Spleen (tissue), 11 donors: ENCODE data around the gene VPS4A. TPM values are rescaled to one million over a fixed set of nuclear protein-coding genes. Genes with fewer than 3 reads are reported as not detected.

Experiments used
- DNase-seq: peaks from one replicate; pipeline ENCODE4 v3.0.0-alpha.2; 2020
- H3K27ac ChIP-seq, 8 donors: fragments of 200-600 bp; sonication (generic) in 7 of 8; 1 replicate in 4 of 8; 2 replicates in 4 of 8; pipeline versions ENCODE4 v1.5.0 to v1.8.0; 2016 to 2021; ENCODE audit warnings: inconsistent platforms in 4 of 8, mild to moderate bottlenecking in 4 of 8, moderate library complexity in 1 of 8
- H3K27me3 ChIP-seq, 7 donors: fragments of 200-600 bp; sonication (generic) in 6 of 7; replicated peaks in 1 of 7; 1 replicate in 4 of 7; 2 replicates in 3 of 7; pipeline versions ENCODE4 v1.5.0 to v1.8.0; 2016 to 2021; ENCODE audit warnings: inconsistent platforms in 3 of 7, mild to moderate bottlenecking in 1 of 7
- H3K36me3 ChIP-seq, 6 donors: fragments of 200-600 bp; sonication (generic) in 5 of 6; 1 replicate in 4 of 6; 2 replicates in 2 of 6; pipeline versions ENCODE4 v1.5.0 to v1.8.0; 2016 to 2021; ENCODE audit warnings: inconsistent platforms in 2 of 6
- H3K4me1 ChIP-seq, 6 donors: fragments of 200-600 bp; sonication (generic) in 5 of 6; 1 replicate in 3 of 6; 2 replicates in 3 of 6; pipeline versions ENCODE4 v1.5.0 to v1.8.0; 2016 to 2021; ENCODE audit warnings: inconsistent platforms in 3 of 6
- H3K4me3 ChIP-seq, 8 donors: fragments of 200-600 bp; sonication (generic) in 7 of 8; 1 replicate in 4 of 8; 2 replicates in 4 of 8; pipeline versions ENCODE4 v1.5.0 to v1.8.0; 2016 to 2021; ENCODE audit warnings: inconsistent platforms in 4 of 8, mild to moderate bottlenecking in 4 of 8, moderate library complexity in 2 of 8
- H3K9me3 ChIP-seq, 8 donors: fragments of 200-600 bp; sonication (generic) in 7 of 8; 1 replicate in 4 of 8; 2 replicates in 4 of 8; pipeline versions ENCODE4 v1.5.0 to v1.8.0; 2016 to 2021; ENCODE audit warnings: inconsistent platforms in 4 of 8
- POLR2A ChIP-seq, 3 donors: fragments of 450-650 bp; IDR thresholded peaks; one replicate each; pipeline ENCODE4 v1.5.1; 2017; ENCODE audit warnings: antibody characterized with exemption in 3 of 3, mild to moderate bottlenecking in 1 of 3
- POLR2AphosphoS5 ChIP-seq, 3 donors: sonication (generic); formaldehyde crosslinking; IDR thresholded peaks; one replicate each; pipeline ENCODE4 v1.5.1; 2017; ENCODE audit warnings: antibody characterized with exemption in 3 of 3
- WGBS, 5 donors: extraction: QIAGEN DNeasy Blood & Tissue Kit in 3 of 5; methylation state at CpG; one replicate each; pipeline versions ENCODE4 v1.1.5 to v1.1.7; 2013 to 2018; 5-methylcytosine and 5-hydroxymethylcytosine counted together
- intact Hi-C: fragments of 100-400 bp; cut with DNase I; formaldehyde crosslinking; loops from one replicate; pipeline ENCODE4 v1.15.0; 2023; ENCODE audit warnings: low total_unique reads
- polyA plus RNA-seq, 3 donors: library from polyadenylated mRNA; stranded (reverse); fragments of 200-250 nt; gene quantifications; one replicate each; pipeline ENCODE4 v1.2.1, GENCODE V29; 2013
- total RNA-seq, 7 donors: library from RNA; depleted of rRNA in 3 of 7; stranded (reverse); fragments of >200 nt in 3 of 7; fragmentation: NEBNext Ultra II Directional in 4 of 7; extraction: Animal tissue kit (Norgen Biotek cat#: 25700) in 4 of 7; gene quantifications; one replicate each; pipeline versions ENCODE4 v1.1.0 to v1.2.1, GENCODE V29; 2016 to 2021
- TF ChIP-seq, protein P1 (sequence below), 11 experiments: fragments of 200-600 bp in 7 of 11; fragments of 450-650 bp in 4 of 11; sonication (generic) in 4 of 11; IDR thresholded peaks in 8 of 11; conservative IDR thresholded peaks in 3 of 11; 1 replicate in 7 of 11; 2 replicates in 4 of 11; pipeline versions ENCODE4 v1.4.0 to v1.8.0; 2016 to 2021; ENCODE audit warnings: antibody characterized with exemption in 11 of 11, inconsistent platforms in 4 of 11, mild to moderate bottlenecking in 1 of 11
- donor health status: healthy with polysubstance abuse.
- donor health status: DM: no; HTN: no; CAD: no; lungs with moderate emphysema.
- donor health status: DM: no; HTN: no; CAD: no.
- donor health status: Bipolar disorder and iron deficiency.
- donor health status: healthy.
- donor health status: DM: no; HTN: no; CAD: no.
- donor health status: DM: yes; HTN: yes; CAD: no.

VPS4A gene
- total and polyA plus RNA-seq, 10 donors, result 21.5 to 38.0 (median 32.5) TPM

DNA sequence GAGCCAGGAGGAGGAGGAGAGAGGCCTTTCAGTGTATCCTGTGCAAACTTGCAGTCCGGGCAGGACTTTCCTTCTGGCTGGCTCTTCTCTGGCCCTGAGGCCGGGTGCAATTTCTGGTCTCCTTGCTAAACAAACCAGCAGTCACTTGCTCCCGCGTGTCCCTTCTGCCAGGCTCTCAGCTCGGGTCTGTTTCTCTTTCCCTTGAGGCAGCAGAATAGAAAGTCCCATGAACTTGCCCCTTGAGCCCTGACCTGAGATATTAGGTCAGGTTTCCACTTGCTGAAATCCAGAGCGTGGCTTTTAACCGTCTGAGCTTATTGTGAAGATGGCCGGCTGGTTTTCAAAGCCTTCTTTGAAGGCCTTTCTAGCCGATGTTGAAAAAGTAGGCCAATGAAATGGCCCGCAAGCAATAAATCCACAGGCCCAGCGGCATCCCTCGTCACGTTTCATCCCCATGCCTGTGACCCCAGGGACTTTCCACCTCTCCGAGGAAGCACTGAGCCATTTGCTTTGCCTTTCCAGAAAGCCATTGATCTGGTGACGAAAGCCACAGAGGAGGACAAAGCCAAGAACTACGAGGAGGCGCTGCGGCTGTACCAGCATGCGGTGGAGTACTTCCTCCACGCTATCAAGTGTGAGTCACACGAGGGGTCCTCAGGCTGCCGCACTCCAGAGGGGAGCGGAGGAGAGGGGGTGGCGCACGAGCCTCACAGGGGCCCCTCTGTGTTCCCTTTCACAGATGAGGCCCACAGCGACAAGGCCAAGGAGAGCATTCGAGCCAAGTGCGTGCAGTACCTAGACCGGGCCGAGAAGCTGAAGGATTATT, 4.5 kb downstream of the VPS4A start:
- intact Hi-C loops, result no loop called here
- peaks cover 11 to 48% (median 27%) of the 10 kb centered on the region in 6 donors for H3K4me1 ChIP-seq
- H3K36me3 ChIP-seq, result peaks cover 20 to 77% (median 58%) of the 10 kb centered on the region in 6 donors
- WGBS, 5 donors, result 88 to 93% (median 89%) methylated on average over 29 to 30 of the region's 30 CpGs
- no peaks in the 10 kb centered on the region for H3K27me3 ChIP-seq
- TF ChIP-seq POLR2A (IDR thresholded peaks at IDR 0.05), result no peak
- TF ChIP-seq POLR2AphosphoS5 (IDR thresholded peaks at IDR 0.05), result no peak
- TF ChIP-seq, protein P1, sequence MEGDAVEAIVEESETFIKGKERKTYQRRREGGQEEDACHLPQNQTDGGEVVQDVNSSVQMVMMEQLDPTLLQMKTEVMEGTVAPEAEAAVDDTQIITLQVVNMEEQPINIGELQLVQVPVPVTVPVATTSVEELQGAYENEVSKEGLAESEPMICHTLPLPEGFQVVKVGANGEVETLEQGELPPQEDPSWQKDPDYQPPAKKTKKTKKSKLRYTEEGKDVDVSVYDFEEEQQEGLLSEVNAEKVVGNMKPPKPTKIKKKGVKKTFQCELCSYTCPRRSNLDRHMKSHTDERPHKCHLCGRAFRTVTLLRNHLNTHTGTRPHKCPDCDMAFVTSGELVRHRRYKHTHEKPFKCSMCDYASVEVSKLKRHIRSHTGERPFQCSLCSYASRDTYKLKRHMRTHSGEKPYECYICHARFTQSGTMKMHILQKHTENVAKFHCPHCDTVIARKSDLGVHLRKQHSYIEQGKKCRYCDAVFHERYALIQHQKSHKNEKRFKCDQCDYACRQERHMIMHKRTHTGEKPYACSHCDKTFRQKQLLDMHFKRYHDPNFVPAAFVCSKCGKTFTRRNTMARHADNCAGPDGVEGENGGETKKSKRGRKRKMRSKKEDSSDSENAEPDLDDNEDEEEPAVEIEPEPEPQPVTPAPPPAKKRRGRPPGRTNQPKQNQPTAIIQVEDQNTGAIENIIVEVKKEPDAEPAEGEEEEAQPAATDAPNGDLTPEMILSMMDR (IDR thresholded peaks at IDR 0.05 in 8 of 11, conservative IDR thresholded peaks at IDR 0.05 in 3 of 11), result no peak
- no peak for DNase-seq
- peak overlapping the region in 1 of 8 donors; percentile 58 for H3K27ac ChIP-seq
- no peaks in the 10 kb centered on the region for H3K9me3 ChIP-seq
- no peak overlapping the region for H3K4me3 ChIP-seq

DNA sequence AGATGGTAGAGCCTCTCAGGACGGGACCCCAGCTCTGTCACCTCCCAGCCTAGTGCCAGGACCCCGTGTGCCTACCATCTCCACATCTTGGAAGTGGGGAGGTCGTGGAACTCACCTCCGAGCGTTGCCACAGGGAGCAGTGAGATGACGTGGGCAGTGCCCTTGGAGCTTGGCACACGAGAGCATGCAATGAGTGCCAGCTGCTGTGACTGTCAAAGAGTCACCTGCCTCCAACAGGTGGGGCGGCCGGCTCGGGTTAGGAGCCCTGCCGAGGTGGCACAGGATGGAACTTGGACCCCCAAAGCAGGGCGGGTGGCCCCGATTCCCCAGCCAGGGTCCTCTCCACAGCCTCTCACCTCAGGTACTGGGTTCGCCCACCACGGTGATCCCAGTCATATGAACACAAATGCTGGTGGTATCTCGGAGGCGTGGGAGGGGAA, 5.5 kb downstream of the VPS4A start:
- TF ChIP-seq POLR2A (IDR thresholded peaks at IDR 0.05) (no peak), POLR2AphosphoS5 (IDR thresholded peaks at IDR 0.05) (peak in 1 of 3 donors; percentile 24)
- TF ChIP-seq, protein P1 (IDR thresholded peaks at IDR 0.05 in 8 of 11, conservative IDR thresholded peaks at IDR 0.05 in 3 of 11), result no peak
- intact Hi-C loops, result no loop called here
- H3K4me1 ChIP-seq, result peaks cover 11 to 45% (median 26%) of the 10 kb centered on the region in 6 donors
- H3K4me3 ChIP-seq, result no peak overlapping the region
- no peak for DNase-seq
- peaks cover 25 to 87% (median 67%) of the 10 kb centered on the region in 6 donors for H3K36me3 ChIP-seq
- H3K27ac ChIP-seq, result peak overlapping the region in 3 of 8 donors; percentile 15 to 58 (median 55)
- WGBS, 5 donors, result 92 to 98% (median 94%) methylated on average over 17 of the region's 17 CpGs
- H3K9me3 ChIP-seq, result no peaks in the 10 kb centered on the region
- H3K27me3 ChIP-seq, result no peaks in the 10 kb centered on the region

DNA sequence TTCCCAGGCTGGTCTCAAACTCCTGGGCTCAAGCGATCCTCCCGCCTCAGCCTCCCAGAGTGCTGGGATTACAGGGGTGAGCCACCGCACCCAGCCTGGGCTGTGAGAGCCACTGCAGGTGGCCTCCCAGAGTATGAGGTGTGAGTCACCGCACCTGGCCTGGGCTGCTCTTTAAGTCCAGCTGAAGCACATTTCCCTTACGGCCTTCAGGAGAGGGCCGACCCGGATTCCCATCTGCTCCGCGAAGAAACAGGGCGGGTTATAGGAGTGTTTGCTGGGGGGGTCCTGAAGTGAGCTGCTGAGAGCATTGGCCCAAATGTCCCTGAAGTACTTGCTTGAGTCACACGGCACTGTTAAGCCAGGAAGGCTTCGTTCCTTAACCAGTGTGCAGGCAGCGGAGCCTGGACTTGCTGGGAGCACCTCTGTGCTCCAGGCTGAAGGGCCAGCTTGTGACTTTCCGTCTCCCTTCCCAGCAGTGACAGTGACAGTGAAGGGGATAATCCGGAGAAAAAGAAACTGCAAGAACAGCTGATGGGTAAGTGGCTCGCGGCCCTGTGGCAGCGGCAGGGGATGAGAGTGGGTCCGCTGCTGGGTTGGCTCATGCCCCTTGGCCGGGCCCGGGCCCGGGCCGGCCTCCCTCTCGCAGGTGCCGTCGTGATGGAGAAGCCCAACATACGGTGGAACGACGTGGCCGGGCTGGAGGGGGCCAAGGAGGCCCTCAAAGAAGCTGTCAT, 7.2 kb downstream of the VPS4A start:
- H3K27me3 ChIP-seq, result no peaks in the 10 kb centered on the region
- H3K36me3 ChIP-seq, result peaks cover 25 to 100% (median 84%) of the 10 kb centered on the region in 6 donors
- 95 to 97% (median 96%) methylated on average over 29 to 30 of the region's 30 CpGs for WGBS, 5 donors
- intact Hi-C loops, result no loop called here
- TF ChIP-seq POLR2A (IDR thresholded peaks at IDR 0.05) (no peak), POLR2AphosphoS5 (IDR thresholded peaks at IDR 0.05) (no peak)
- H3K27ac ChIP-seq, result peak overlapping the region in 1 of 8 donors; percentile 4
- no peak for DNase-seq
- H3K4me3 ChIP-seq, result no peak overlapping the region
- no peaks in the 10 kb centered on the region for H3K9me3 ChIP-seq
- H3K4me1 ChIP-seq, result peaks cover 0 to 32% (median 9%) of the 10 kb centered on the region in 6 donors

DNA sequence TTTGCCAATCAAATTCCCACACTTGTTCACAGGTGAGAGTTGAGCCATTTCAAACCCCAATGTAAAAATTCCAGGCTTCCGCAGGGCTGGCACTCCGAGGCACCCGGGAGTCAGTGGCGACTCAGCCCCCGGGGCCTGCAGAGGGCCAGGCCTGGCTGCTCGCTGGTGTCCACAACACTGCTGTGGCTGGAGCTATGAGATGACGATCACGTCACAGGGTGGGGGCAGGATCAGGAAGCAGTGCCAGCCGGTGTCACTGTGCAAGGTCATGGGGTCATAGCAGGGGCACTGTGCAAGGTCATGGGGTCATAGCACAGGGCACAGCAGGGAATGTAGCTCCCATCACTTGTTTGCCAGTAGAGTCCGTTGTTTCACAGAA, 7.8 kb downstream of the VPS4A start:
- DNase-seq, result no peak
- intact Hi-C loops, result no loop called here
- peak in 1 of 3 donors; percentile 48 for TF ChIP-seq POLR2AphosphoS5 (IDR thresholded peaks at IDR 0.05)
- TF ChIP-seq, protein P1 (IDR thresholded peaks at IDR 0.05 in 8 of 11, conservative IDR thresholded peaks at IDR 0.05 in 3 of 11), result no peak
- 81 to 91% (median 83%) methylated on average over 5 to 10 of the region's 10 CpGs for WGBS, 5 donors
- Histone ChIP-seq H3K4me1 (peaks cover 0 to 32% (median 6%) of the 10 kb centered on the region in 6 donors), H3K27ac (no peak overlapping the region), H3K36me3 (peaks cover 25 to 100% (median 90%) of the 10 kb centered on the region in 6 donors), H3K4me3 (no peak overlapping the region), H3K9me3 (no peaks in the 10 kb centered on the region), H3K27me3 (no peaks in the 10 kb centered on the region)
